ENCODE data around the gene ADTRP. TPM values are rescaled to one million over a fixed set of nuclear protein-coding genes. Genes with fewer than 3 reads are reported as not detected.
"Not testable (repeated sequence)": the region's sequence is repeated elsewhere in the genome, so short reads cannot be mapped to it uniquely, and the experiment has no call there.

The ADTRP gene
- total RNA-seq, 2 experiments from 2014 or later: 20.0 to 21.9 TPM

- Mint-ChIP-seq H3K4me3 (no peak overlapping the region), H3K36me3 (ENCODE audit: low read depth) (no peaks in the 10 kb centered on the region), H3K4me1 (ENCODE audit: low read depth) (peaks cover 25% of the 10 kb centered on the region), H3K27ac (no peak overlapping the region), H3K9me3 (peaks cover 2% of the 10 kb centered on the region), H3K27me3 (no peaks in the 10 kb centered on the region)
- DNase-seq (peak; percentile 39), ATAC-seq (no peak)
- peak; percentile 42 for TF ChIP-seq CTCF (IDR thresholded peaks at IDR 0.05)
- CTCF ChIA-PET: interaction anchor here (0.7 to 2.3 kb wide), 7 partner anchors 12 to 590 kb away, joined by 3 to 6 read pairs (median 3); partner anchors contain the start of gene EDN1
- POLR2A ChIA-PET: no interaction called here
- intact Hi-C loops (cut with micrococcal nuclease): no loop called here
Observed at GRCh38 chr6:11700118-11700718, 78.4 kb downstream of the ADTRP start.

- Mint-ChIP-seq H3K9me3 (peaks cover 2% of the 10 kb centered on the region), H3K36me3 (ENCODE audit: low read depth) (no peaks in the 10 kb centered on the region), H3K4me3 (no peak overlapping the region), H3K27me3 (no peaks in the 10 kb centered on the region), H3K27ac (no peak overlapping the region), H3K4me1 (ENCODE audit: low read depth) (peaks cover 20% of the 10 kb centered on the region)
- POLR2A ChIA-PET: no interaction called here
- intact Hi-C loops (cut with micrococcal nuclease): no loop called here
- TF ChIP-seq CTCF (IDR thresholded peaks at IDR 0.05): no peak
- CTCF ChIA-PET: interaction anchor here (0.7 to 1.2 kb wide), 5 partner anchors 12 to 590 kb away, joined by 3 read pairs; partner anchors contain the start of gene EDN1
- DNase-seq (no peak), ATAC-seq (no peak)
Observed at GRCh38 chr6:11699576-11699975, 79.0 kb downstream of the ADTRP start.

- Mint-ChIP-seq H3K27ac (no peak overlapping the region), H3K4me3 (no peak overlapping the region)
- CTCF ChIA-PET: interaction anchor here (1.4 kb wide), 1 partner anchor 195 kb away, joined by 3 read pairs; no protein-coding TSS in a partner anchor
Observed at GRCh38 chr6:11692451-11693376, 85.9 kb downstream of the ADTRP start.

DNA sequence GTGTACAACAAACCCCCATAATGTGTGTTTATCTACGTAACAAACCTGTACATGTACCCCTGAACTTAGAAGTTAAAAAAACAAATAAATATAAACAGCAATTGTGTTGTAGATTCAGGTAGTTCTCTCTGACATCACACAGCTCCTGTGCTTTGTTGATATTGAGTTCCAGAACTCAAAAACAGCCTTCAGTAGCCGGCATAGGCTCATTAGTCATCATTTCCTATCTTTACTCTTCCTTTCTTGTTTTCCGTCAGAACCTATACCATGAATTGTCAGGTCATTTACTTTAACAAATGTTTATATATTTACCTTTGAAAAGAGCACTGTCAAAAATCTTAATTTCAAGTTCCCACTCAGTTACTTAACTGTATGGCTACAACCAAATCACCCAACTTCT is 88.8 kb downstream of the ADTRP start:
- ATAC-seq: no peak
- CTCF ChIA-PET: no interaction called here
- H3K27ac Mint-ChIP-seq: no peak overlapping the region

More at GRCh38 chr6:11692451-11693376, 85.9 kb downstream of the ADTRP start:
- DNase-seq (peak; percentile 30), ATAC-seq (peak; percentile 39)
- intact Hi-C loops (cut with micrococcal nuclease): no loop called here
- peaks cover 5% of the 10 kb centered on the region for H3K9me3 Mint-ChIP-seq
- POLR2A ChIA-PET: no interaction called here
- no peaks in the 10 kb centered on the region for H3K27me3 Mint-ChIP-seq
- peaks cover 2% of the 10 kb centered on the region for H3K36me3 Mint-ChIP-seq (ENCODE audit: low read depth)
- peaks cover 8% of the 10 kb centered on the region for H3K4me1 Mint-ChIP-seq (ENCODE audit: low read depth)
- TF ChIP-seq CTCF (IDR thresholded peaks at IDR 0.05): no peak

DNA sequence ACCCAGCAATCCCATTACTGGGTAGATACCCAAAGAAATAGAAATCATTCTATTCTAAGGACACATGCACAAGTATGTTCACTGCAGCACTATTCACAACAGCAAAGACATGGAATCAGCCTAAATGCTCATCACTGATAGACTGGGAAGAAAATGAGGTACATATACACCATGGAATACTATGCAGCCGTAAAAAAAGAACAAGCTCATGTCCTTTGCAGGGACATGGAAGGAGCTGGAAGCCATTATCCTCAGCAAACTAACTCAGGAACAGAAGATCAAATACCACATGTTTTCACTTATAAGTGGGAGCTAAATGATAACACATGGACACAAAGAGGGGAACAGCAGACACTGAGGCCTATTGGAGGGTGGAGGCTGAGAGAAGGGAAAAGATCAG is 89.2 kb downstream of the ADTRP start:
- H3K36me3 Mint-ChIP-seq (ENCODE audit: low read depth); ATAC-seq; POLR2A ChIA-PET; DNase-seq; H3K27ac Mint-ChIP-seq; H3K4me1 Mint-ChIP-seq (ENCODE audit: low read depth); H3K27me3 Mint-ChIP-seq; intact Hi-C loops (cut with micrococcal nuclease); H3K9me3 Mint-ChIP-seq; H3K4me3 Mint-ChIP-seq: not testable (repeated sequence)
- CTCF ChIA-PET: interaction anchor here (1.6 kb wide), 1 partner anchor 33 kb away, joined by 6 read pairs; no protein-coding TSS in a partner anchor

More for the DNA sequence above, 88.8 kb downstream of the ADTRP start:
- peaks cover 8% of the 10 kb centered on the region for H3K4me1 Mint-ChIP-seq (ENCODE audit: low read depth)
- H3K36me3 Mint-ChIP-seq (ENCODE audit: low read depth): peaks cover 2% of the 10 kb centered on the region
- H3K27me3 Mint-ChIP-seq: no peaks in the 10 kb centered on the region
- intact Hi-C loops (cut with micrococcal nuclease): no loop called here
- TF ChIP-seq CTCF (IDR thresholded peaks at IDR 0.05): no peak
- no peak for DNase-seq
- H3K4me3 Mint-ChIP-seq: no peak overlapping the region
- peaks cover 3% of the 10 kb centered on the region for H3K9me3 Mint-ChIP-seq
- POLR2A ChIA-PET: no interaction called here

All from activated CD8-positive, alpha-beta T cell treated with anti-CD3 and anti-CD28 coated beads for 36 hours (primary cell).